Stomach smooth muscle (tissue), 2 donors: Measurements from ENCODE around the gene UMAD1.

Source experiments
- H3K27ac ChIP-seq: one replicate; pipeline ENCODE4 v1.7.0; 2013; ENCODE audit warnings: mild to moderate bottlenecking, low read length, inconsistent platforms
- H3K27me3 ChIP-seq, 2 donors: one replicate each; pipeline ENCODE4 v1.7.0; 2013; ENCODE audit warnings: low read length in 2 of 2; ENCODE audit not compliant: insufficient read depth in 2 of 2, control insufficient read depth in 1 of 2
- H3K36me3 ChIP-seq, 2 donors: one replicate each; pipeline ENCODE4 v1.7.0; 2013; ENCODE audit warnings: low read length in 2 of 2; ENCODE audit not compliant: control insufficient read depth in 2 of 2, insufficient read depth in 2 of 2
- H3K4me1 ChIP-seq: one replicate; pipeline ENCODE4 v1.7.0; 2013; ENCODE audit warnings: low read length; ENCODE audit not compliant: control insufficient read depth, insufficient read depth
- H3K4me3 ChIP-seq, 2 donors: one replicate each; pipeline ENCODE4 v1.7.0; 2013; ENCODE audit warnings: low read length in 2 of 2
- H3K9ac ChIP-seq, 2 donors: one replicate each; pipeline ENCODE4 v1.7.0; 2013; ENCODE audit warnings: low read length in 2 of 2, mild to moderate bottlenecking in 1 of 2
- H3K9me3 ChIP-seq, 2 donors: one replicate each; pipeline ENCODE4 v1.7.0; 2013; ENCODE audit warnings: low read length in 2 of 2; ENCODE audit not compliant: control insufficient read depth in 2 of 2
- donor health status: healthy.
- donor health status: Pancreatic carcinoma.

The UMAD1 gene

GRCh38 chr7:7720193-7720592, 79.6 kb downstream of the UMAD1 start:
- no peaks in the 10 kb centered on the region for H3K9me3 ChIP-seq
- no peak overlapping the region for H3K4me3 ChIP-seq
- H3K36me3 ChIP-seq: no peaks in the 10 kb centered on the region
- no peak overlapping the region for H3K9ac ChIP-seq
- no peaks in the 10 kb centered on the region for H3K27me3 ChIP-seq
- no peaks in the 10 kb centered on the region for H3K4me1 ChIP-seq
- H3K27ac ChIP-seq: no peak overlapping the region

- H3K36me3 ChIP-seq: no peaks in the 10 kb centered on the region
- H3K9me3 ChIP-seq: no peaks in the 10 kb centered on the region
- H3K9ac ChIP-seq: no peak overlapping the region
These were observed 80.4 kb downstream of the UMAD1 start for GRCh38 chr7:7720750-7721621.

GRCh38 chr7:7731732-7732131, 91.2 kb downstream of the UMAD1 start:
- no peaks in the 10 kb centered on the region for H3K4me1 ChIP-seq
- no peaks in the 10 kb centered on the region for H3K27me3 ChIP-seq
- no peak overlapping the region for H3K4me3 ChIP-seq
- no peak overlapping the region for H3K27ac ChIP-seq
- H3K9me3 ChIP-seq: no peaks in the 10 kb centered on the region
- H3K36me3 ChIP-seq: no peaks in the 10 kb centered on the region
- H3K9ac ChIP-seq: no peak overlapping the region

More at GRCh38 chr7:7720750-7721621, 80.4 kb downstream of the UMAD1 start:
- H3K27ac ChIP-seq: no peak overlapping the region
- no peak overlapping the region for H3K4me3 ChIP-seq
- H3K4me1 ChIP-seq: no peaks in the 10 kb centered on the region
- H3K27me3 ChIP-seq: no peaks in the 10 kb centered on the region

GRCh38 chr7:7732621-7733281, 92.2 kb downstream of the UMAD1 start:
- Histone ChIP-seq H3K4me3 (no peak overlapping the region), H3K27me3 (no peaks in the 10 kb centered on the region), H3K36me3 (no peaks in the 10 kb centered on the region), H3K9ac (no peak overlapping the region), H3K9me3 (no peaks in the 10 kb centered on the region), H3K27ac (no peak overlapping the region), H3K4me1 (no peaks in the 10 kb centered on the region)

GRCh38 chr7:7736671-7737070, 96.1 kb downstream of the UMAD1 start:
- H3K9ac ChIP-seq: no peak overlapping the region
- no peaks in the 10 kb centered on the region for H3K4me1 ChIP-seq
- no peaks in the 10 kb centered on the region for H3K27me3 ChIP-seq
- H3K4me3 ChIP-seq: no peak overlapping the region
- H3K9me3 ChIP-seq: no peaks in the 10 kb centered on the region
- no peaks in the 10 kb centered on the region for H3K36me3 ChIP-seq
- H3K27ac ChIP-seq: no peak overlapping the region

GRCh38 chr7:7737674-7738073, 97.1 kb downstream of the UMAD1 start:
- Histone ChIP-seq H3K27me3 (no peaks in the 10 kb centered on the region), H3K4me3 (no peak overlapping the region), H3K4me1 (no peaks in the 10 kb centered on the region), H3K9me3 (no peaks in the 10 kb centered on the region), H3K9ac (no peak overlapping the region), H3K36me3 (no peaks in the 10 kb centered on the region), H3K27ac (no peak overlapping the region)

GRCh38 chr7:7738177-7738576, 97.6 kb downstream of the UMAD1 start:
- Histone ChIP-seq H3K9ac (no peak overlapping the region), H3K9me3 (no peaks in the 10 kb centered on the region), H3K27me3 (no peaks in the 10 kb centered on the region), H3K27ac (no peak overlapping the region), H3K4me3 (no peak overlapping the region), H3K36me3 (no peaks in the 10 kb centered on the region), H3K4me1 (no peaks in the 10 kb centered on the region)

- H3K4me1 ChIP-seq: no peaks in the 10 kb centered on the region
- H3K27ac ChIP-seq: no peak overlapping the region
- no peaks in the 10 kb centered on the region for H3K27me3 ChIP-seq
- H3K4me3 ChIP-seq: no peak overlapping the region
- no peaks in the 10 kb centered on the region for H3K9me3 ChIP-seq
- no peak overlapping the region for H3K9ac ChIP-seq
- H3K36me3 ChIP-seq: no peaks in the 10 kb centered on the region
These were observed 98.1 kb downstream of the UMAD1 start for GRCh38 chr7:7738622-7739021.

- no peaks in the 10 kb centered on the region for H3K9me3 ChIP-seq
- H3K9ac ChIP-seq: no peak overlapping the region
- no peaks in the 10 kb centered on the region for H3K4me1 ChIP-seq
- no peak overlapping the region for H3K27ac ChIP-seq
- no peaks in the 10 kb centered on the region for H3K27me3 ChIP-seq
- H3K36me3 ChIP-seq: no peaks in the 10 kb centered on the region
- peak overlapping the region in 1 of 2 donors; percentile 10 for H3K4me3 ChIP-seq
These were observed 98.9 kb downstream of the UMAD1 start for GRCh38 chr7:7739204-7740036.

GRCh38 chr7:7740037-7740355, 99.4 kb downstream of the UMAD1 start:
- Histone ChIP-seq H3K4me3 (peak overlapping the region in 1 of 2 donors; percentile 10), H3K9ac (no peak overlapping the region), H3K27ac (no peak overlapping the region), H3K27me3 (no peaks in the 10 kb centered on the region), H3K4me1 (no peaks in the 10 kb centered on the region), H3K36me3 (no peaks in the 10 kb centered on the region), H3K9me3 (no peaks in the 10 kb centered on the region)
